ENCODE data around the gene DYNLL2.

DNA sequence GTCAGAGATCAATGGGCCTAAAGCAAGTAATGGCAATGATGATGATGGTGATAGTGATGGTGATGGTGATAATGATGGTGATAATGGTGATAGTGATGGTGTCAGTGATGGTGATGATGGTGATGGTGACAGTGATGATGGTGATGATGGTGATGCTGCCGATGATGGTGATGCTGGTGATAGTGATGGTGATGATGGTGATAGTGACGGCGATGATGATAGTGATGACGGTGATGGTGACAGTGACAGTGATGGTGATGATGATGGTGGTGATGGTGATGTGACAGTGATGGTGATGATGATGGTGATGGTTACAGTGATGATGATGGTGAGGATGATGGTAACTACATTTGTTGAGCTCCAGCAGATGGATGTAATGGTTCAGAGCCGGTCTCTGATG, 34.2 kb downstream of the DYNLL2 start:
- TF ChIP-seq, protein P1, sequence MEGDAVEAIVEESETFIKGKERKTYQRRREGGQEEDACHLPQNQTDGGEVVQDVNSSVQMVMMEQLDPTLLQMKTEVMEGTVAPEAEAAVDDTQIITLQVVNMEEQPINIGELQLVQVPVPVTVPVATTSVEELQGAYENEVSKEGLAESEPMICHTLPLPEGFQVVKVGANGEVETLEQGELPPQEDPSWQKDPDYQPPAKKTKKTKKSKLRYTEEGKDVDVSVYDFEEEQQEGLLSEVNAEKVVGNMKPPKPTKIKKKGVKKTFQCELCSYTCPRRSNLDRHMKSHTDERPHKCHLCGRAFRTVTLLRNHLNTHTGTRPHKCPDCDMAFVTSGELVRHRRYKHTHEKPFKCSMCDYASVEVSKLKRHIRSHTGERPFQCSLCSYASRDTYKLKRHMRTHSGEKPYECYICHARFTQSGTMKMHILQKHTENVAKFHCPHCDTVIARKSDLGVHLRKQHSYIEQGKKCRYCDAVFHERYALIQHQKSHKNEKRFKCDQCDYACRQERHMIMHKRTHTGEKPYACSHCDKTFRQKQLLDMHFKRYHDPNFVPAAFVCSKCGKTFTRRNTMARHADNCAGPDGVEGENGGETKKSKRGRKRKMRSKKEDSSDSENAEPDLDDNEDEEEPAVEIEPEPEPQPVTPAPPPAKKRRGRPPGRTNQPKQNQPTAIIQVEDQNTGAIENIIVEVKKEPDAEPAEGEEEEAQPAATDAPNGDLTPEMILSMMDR (IDR thresholded peaks at IDR 0.05; ENCODE audit: insufficient read depth, low read depth, low read length), result no peak
- no peak for TF ChIP-seq EZH2 (IDR thresholded peaks at IDR 0.05; ENCODE audit: insufficient read depth, low read length)

All from astrocyte (in vitro differentiated cells and primary cell).